Esophagus muscularis mucosa (tissue), 3 donors: ENCODE results near the gene CYREN.
A peak's percentile ranks its signal among the peaks of the same experiment; 100 is the strongest.

Experiments
- POLR2A ChIP-seq: fragments of 450-650 bp; IDR thresholded peaks from one replicate; pipeline ENCODE4 v1.6.1; 2017; ENCODE audit warnings: antibody characterized with exemption, moderate library complexity, mild to moderate bottlenecking, low read depth
- POLR2AphosphoS5 ChIP-seq, 2 donors: sonication (generic); formaldehyde crosslinking; IDR thresholded peaks; one replicate each; pipeline ENCODE4 v1.6.1; 2017; ENCODE audit warnings: antibody characterized with exemption in 2 of 2
- TF ChIP-seq, protein P1 (sequence below), 3 experiments: fragments of 200-600 bp in 2 of 3; fragments of 450-650 bp in 1 of 3; sonication (generic) in 2 of 3; IDR thresholded peaks; one replicate each; pipeline ENCODE4 v1.5.1; 2017 to 2019; ENCODE audit warnings: antibody characterized with exemption in 3 of 3, mild to moderate bottlenecking in 2 of 3, moderate library complexity in 1 of 3

GRCh38 chr7:135170274-135170997 is at the start of gene CYREN:
- TF ChIP-seq POLR2A (peak; percentile 42), POLR2AphosphoS5 (IDR thresholded peaks at IDR 0.05) (peak; percentile 73 to 86)
- TF ChIP-seq, protein P1, sequence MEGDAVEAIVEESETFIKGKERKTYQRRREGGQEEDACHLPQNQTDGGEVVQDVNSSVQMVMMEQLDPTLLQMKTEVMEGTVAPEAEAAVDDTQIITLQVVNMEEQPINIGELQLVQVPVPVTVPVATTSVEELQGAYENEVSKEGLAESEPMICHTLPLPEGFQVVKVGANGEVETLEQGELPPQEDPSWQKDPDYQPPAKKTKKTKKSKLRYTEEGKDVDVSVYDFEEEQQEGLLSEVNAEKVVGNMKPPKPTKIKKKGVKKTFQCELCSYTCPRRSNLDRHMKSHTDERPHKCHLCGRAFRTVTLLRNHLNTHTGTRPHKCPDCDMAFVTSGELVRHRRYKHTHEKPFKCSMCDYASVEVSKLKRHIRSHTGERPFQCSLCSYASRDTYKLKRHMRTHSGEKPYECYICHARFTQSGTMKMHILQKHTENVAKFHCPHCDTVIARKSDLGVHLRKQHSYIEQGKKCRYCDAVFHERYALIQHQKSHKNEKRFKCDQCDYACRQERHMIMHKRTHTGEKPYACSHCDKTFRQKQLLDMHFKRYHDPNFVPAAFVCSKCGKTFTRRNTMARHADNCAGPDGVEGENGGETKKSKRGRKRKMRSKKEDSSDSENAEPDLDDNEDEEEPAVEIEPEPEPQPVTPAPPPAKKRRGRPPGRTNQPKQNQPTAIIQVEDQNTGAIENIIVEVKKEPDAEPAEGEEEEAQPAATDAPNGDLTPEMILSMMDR (IDR thresholded peaks at IDR 0.05): peak; percentile 77 to 90 (median 89)
